Measurements from ENCODE around the gene FGF22. TPM values are rescaled to one million over a fixed set of nuclear protein-coding genes. Genes with fewer than 3 reads are reported as not detected.

Gene FGF22
- total and polyA plus RNA-seq, 2 donors (not counting 1 experiment from before 2014, with no cell fraction given), result 0.34 to 2.9 TPM

DNA sequence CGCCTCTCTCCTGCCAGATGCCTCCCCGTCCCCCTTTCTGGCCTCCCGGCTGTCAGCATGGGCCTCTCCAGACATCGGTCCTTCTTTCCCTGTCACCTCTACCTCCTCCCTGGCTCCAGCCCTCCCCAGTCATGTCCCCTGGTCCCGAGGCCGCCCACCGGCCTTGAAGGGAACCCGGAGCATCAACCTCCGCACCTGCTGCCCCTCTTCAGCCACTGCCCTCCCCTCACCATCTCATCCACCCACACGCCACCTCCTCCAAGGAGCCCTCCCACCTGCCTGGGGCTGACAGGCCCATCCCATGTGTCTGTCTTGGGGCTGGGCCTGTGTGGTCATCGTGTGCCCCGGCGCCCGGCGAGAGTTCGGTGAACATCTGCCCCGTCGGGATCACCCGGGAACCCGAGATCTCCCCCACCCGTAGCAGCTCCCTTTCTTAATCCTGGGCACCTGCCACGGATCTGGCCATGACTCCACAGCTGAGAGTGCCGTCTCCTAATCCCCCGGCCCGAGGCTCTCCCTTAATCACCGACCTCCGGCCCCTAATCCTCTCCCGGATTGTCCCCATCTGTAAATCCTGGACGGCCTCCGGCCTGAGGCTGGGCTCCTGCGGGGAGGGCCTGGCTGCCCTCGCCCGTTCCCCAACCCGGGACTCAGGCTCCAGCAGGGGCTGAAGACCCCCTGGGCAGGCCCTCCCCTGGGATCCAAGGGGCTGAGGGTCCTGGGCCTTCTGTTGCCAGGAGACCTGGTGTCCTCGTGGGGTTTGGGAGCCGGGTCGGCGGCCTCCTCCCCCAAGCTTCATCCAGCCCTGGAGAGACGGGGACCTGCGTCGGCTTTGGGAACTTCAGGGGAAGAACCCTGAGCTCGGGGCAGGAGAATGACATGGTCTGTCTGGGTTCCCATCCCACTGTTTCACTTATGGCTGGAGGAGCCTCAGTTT is 44.1 kb upstream of the FGF22 start:
- no peaks in the 10 kb centered on the region for H3K9me3 Mint-ChIP-seq (ENCODE audit: insufficient read depth)
- no peak overlapping the region for H3K27ac Mint-ChIP-seq
- no peak overlapping the region for H2AFZ ChIP-seq (ENCODE audit: insufficient read depth, low read depth, low read length, poor library complexity, severe bottlenecking)
- H3K4me3 ChIP-seq (ENCODE audit: control extremely low read depth in 1 of 5, extremely low read depth in 1 of 5, insufficient read depth in 1 of 5, low read depth in 2 of 5, low read length in 4 of 5), result no peak overlapping the region
- H3K4me1 Mint-ChIP-seq, result peaks cover 4% of the 10 kb centered on the region
- POLR2A ChIA-PET, result no interaction called here
- peaks cover 10% of the 10 kb centered on the region for H3K27me3 Mint-ChIP-seq
- CTCF ChIA-PET, result no interaction called here
- no peaks in the 10 kb centered on the region for H4K20me1 ChIP-seq (ENCODE audit: control insufficient read depth, insufficient read depth, low read length, poor library complexity, severe bottlenecking)
- no peak overlapping the region for H3K27ac ChIP-seq (ENCODE audit: low read length in 2 of 2)
- no peak overlapping the region for H3K9ac ChIP-seq (ENCODE audit: low read length)
- H3K4me1 ChIP-seq (ENCODE audit: control insufficient read depth in 2 of 2, insufficient read depth in 2 of 2, low read length in 2 of 2), result peaks cover 0 to 2% of the 10 kb centered on the region in 2 donors
- no peak overlapping the region for H3K4me3 Mint-ChIP-seq
- H3K79me2 ChIP-seq (ENCODE audit: control insufficient read depth, insufficient read depth, low read length), result no peaks in the 10 kb centered on the region
- intact Hi-C loops (cut with micrococcal nuclease), result no loop called here
- no peak for DNase-seq
- peaks cover 0 to 21% (median 8%) of the 10 kb centered on the region in 4 experiments for H3K27me3 ChIP-seq (replicated peaks in 1 of 4; ENCODE audit: control extremely low read depth in 1 of 4, control insufficient read depth in 3 of 4, insufficient read depth in 4 of 4, low read length in 3 of 4)
- TF ChIP-seq EZH2 (IDR thresholded peaks at IDR 0.05; ENCODE audit: borderline replicate concordance, insufficient read depth, low read depth, low read length, poor library complexity, severe bottlenecking), result no peak
- TF ChIP-seq, protein P1, sequence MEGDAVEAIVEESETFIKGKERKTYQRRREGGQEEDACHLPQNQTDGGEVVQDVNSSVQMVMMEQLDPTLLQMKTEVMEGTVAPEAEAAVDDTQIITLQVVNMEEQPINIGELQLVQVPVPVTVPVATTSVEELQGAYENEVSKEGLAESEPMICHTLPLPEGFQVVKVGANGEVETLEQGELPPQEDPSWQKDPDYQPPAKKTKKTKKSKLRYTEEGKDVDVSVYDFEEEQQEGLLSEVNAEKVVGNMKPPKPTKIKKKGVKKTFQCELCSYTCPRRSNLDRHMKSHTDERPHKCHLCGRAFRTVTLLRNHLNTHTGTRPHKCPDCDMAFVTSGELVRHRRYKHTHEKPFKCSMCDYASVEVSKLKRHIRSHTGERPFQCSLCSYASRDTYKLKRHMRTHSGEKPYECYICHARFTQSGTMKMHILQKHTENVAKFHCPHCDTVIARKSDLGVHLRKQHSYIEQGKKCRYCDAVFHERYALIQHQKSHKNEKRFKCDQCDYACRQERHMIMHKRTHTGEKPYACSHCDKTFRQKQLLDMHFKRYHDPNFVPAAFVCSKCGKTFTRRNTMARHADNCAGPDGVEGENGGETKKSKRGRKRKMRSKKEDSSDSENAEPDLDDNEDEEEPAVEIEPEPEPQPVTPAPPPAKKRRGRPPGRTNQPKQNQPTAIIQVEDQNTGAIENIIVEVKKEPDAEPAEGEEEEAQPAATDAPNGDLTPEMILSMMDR (IDR thresholded peaks at IDR 0.05), result no peak
- no peaks in the 10 kb centered on the region for H3K36me3 ChIP-seq (replicated peaks in 1 of 2; ENCODE audit: control extremely low read depth in 1 of 2, control insufficient read depth in 1 of 2, extremely low read depth in 1 of 2, insufficient read depth in 2 of 2, low read length in 1 of 2)
- no peak for ATAC-seq (ENCODE audit: low read depth)
- WGBS (ENCODE audit: insufficient coverage), result 88% methylated on average over 34 of the region's 42 CpGs
- no peak overlapping the region for H3K4me2 ChIP-seq (replicated peaks; ENCODE audit: low read depth, low read length, poor library complexity, severe bottlenecking)
- peaks cover 0 to 26% (median 0%) of the 10 kb centered on the region in 3 donors for H3K9me3 ChIP-seq (ENCODE audit: control extremely low read depth in 1 of 3, control insufficient read depth in 2 of 3, insufficient read depth in 1 of 3, low read length in 2 of 3)

DNA sequence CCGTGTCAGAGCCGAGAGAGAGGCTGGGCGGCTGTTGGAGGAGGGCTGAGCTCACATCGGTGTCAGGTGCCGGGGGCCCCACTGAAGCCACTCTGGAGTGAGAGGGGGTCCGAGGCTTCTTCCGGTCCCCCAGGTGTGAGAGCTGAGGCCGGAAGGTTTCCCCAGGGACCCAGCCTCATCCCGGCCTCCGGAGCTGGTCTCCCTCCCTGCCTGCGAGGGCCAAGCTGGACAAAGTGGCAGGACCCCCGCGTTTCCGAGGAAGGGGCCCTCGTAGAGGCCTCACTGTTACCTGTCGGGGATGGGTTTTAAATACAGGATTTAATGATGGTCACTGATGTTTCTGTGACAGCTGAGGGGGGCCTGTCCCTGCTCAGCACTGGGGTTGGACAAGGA is 43.4 kb upstream of the FGF22 start:
- Histone ChIP-seq H3K4me1 (ENCODE audit: control insufficient read depth in 2 of 2, insufficient read depth in 2 of 2, low read length in 2 of 2) (no peaks in the 10 kb centered on the region), H3K4me2 (replicated peaks; ENCODE audit: low read depth, low read length, poor library complexity, severe bottlenecking) (no peak overlapping the region), H3K79me2 (ENCODE audit: control insufficient read depth, insufficient read depth, low read length) (no peaks in the 10 kb centered on the region), H3K9ac (ENCODE audit: low read length) (no peak overlapping the region), H3K9me3 (ENCODE audit: control extremely low read depth in 1 of 3, control insufficient read depth in 2 of 3, insufficient read depth in 1 of 3, low read length in 2 of 3) (peaks cover 0 to 24% (median 0%) of the 10 kb centered on the region in 3 donors), H3K27me3 (replicated peaks in 1 of 4; ENCODE audit: control extremely low read depth in 1 of 4, control insufficient read depth in 3 of 4, insufficient read depth in 4 of 4, low read length in 3 of 4) (peaks cover 0 to 18% (median 4%) of the 10 kb centered on the region in 4 experiments), H3K36me3 (replicated peaks in 1 of 2; ENCODE audit: control extremely low read depth in 1 of 2, control insufficient read depth in 1 of 2, extremely low read depth in 1 of 2, insufficient read depth in 2 of 2, low read length in 1 of 2) (no peaks in the 10 kb centered on the region), H2AFZ (ENCODE audit: insufficient read depth, low read depth, low read length, poor library complexity, severe bottlenecking) (no peak overlapping the region), H3K4me3 (ENCODE audit: control extremely low read depth in 1 of 5, extremely low read depth in 1 of 5, insufficient read depth in 1 of 5, low read depth in 2 of 5, low read length in 4 of 5) (no peak overlapping the region), H4K20me1 (ENCODE audit: control insufficient read depth, insufficient read depth, low read length, poor library complexity, severe bottlenecking) (no peaks in the 10 kb centered on the region), H3K27ac (ENCODE audit: low read length in 2 of 2) (no peak overlapping the region)
- TF ChIP-seq EZH2 (IDR thresholded peaks at IDR 0.05; ENCODE audit: borderline replicate concordance, insufficient read depth, low read depth, low read length, poor library complexity, severe bottlenecking), result no peak
- TF ChIP-seq, protein P1 (IDR thresholded peaks at IDR 0.05), result no peak
- no peak overlapping the region for H3K27ac Mint-ChIP-seq
- H3K9me3 Mint-ChIP-seq (ENCODE audit: insufficient read depth), result no peaks in the 10 kb centered on the region
- ATAC-seq (ENCODE audit: low read depth) (no peak), DNase-seq (no peak)
- H3K27me3 Mint-ChIP-seq, result peaks cover 7% of the 10 kb centered on the region
- peaks cover 2% of the 10 kb centered on the region for H3K4me1 Mint-ChIP-seq
- no peak overlapping the region for H3K4me3 Mint-ChIP-seq
- intact Hi-C loops (cut with micrococcal nuclease), result no loop called here
- ChIA-PET POLR2A (no interaction called here), CTCF (no interaction called here)
- WGBS (ENCODE audit: insufficient coverage), result 95% methylated on average over 11 of the region's 16 CpGs

Measured in B cell (primary cell).